ENCODE measurements around the gene SSH2.

The SSH2 gene

DNA sequence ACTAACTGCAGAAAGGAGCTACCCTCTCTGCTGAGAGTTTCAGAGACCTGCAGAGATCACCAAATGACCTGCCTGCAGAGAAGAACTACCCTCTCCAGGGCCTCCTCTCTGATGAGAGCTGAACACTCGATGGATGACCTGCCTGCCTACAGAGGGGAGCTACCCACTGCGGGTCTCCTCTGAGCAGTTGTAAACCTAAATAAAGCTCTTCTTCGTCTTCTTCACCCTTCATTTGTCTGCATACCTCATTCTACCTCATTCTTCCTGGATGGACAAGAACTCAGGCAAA lies 24.2 kb downstream of the SSH2 start:
- ATAC-seq = no peak
- TF ChIP-seq, protein P1, sequence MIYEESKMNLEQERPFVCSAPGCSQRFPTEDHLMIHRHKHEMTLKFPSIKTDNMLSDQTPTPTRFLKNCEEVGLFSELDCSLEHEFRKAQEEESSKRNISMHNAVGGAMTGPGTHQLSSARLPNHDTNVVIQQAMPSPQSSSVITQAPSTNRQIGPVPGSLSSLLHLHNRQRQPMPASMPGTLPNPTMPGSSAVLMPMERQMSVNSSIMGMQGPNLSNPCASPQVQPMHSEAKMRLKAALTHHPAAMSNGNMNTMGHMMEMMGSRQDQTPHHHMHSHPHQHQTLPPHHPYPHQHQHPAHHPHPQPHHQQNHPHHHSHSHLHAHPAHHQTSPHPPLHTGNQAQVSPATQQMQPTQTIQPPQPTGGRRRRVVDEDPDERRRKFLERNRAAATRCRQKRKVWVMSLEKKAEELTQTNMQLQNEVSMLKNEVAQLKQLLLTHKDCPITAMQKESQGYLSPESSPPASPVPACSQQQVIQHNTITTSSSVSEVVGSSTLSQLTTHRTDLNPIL (CRISPR knock-in tag; IDR thresholded peaks at IDR 0.05; ENCODE audit: low read depth) = no peak
- TF ChIP-seq, protein P2, sequence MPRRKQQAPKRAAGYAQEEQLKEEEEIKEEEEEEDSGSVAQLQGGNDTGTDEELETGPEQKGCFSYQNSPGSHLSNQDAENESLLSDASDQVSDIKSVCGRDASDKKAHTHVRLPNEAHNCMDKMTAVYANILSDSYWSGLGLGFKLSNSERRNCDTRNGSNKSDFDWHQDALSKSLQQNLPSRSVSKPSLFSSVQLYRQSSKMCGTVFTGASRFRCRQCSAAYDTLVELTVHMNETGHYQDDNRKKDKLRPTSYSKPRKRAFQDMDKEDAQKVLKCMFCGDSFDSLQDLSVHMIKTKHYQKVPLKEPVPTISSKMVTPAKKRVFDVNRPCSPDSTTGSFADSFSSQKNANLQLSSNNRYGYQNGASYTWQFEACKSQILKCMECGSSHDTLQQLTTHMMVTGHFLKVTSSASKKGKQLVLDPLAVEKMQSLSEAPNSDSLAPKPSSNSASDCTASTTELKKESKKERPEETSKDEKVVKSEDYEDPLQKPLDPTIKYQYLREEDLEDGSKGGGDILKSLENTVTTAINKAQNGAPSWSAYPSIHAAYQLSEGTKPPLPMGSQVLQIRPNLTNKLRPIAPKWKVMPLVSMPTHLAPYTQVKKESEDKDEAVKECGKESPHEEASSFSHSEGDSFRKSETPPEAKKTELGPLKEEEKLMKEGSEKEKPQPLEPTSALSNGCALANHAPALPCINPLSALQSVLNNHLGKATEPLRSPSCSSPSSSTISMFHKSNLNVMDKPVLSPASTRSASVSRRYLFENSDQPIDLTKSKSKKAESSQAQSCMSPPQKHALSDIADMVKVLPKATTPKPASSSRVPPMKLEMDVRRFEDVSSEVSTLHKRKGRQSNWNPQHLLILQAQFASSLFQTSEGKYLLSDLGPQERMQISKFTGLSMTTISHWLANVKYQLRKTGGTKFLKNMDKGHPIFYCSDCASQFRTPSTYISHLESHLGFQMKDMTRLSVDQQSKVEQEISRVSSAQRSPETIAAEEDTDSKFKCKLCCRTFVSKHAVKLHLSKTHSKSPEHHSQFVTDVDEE (CRISPR knock-in tag; IDR thresholded peaks at IDR 0.05) = no peak
- TF ChIP-seq ARNTL (CRISPR knock-in tag; IDR thresholded peaks at IDR 0.05; ENCODE audit: borderline replicate concordance, low read depth) (no peak), ESRRG (CRISPR knock-in tag; IDR thresholded peaks at IDR 0.05) (no peak), TOX (CRISPR knock-in tag; IDR thresholded peaks at IDR 0.05; ENCODE audit: borderline replicate concordance) (no peak), RARB (CRISPR knock-in tag; IDR thresholded peaks at IDR 0.05) (no peak), GLIS3 (CRISPR knock-in tag; IDR thresholded peaks at IDR 0.05) (no peak), ZNF565 (CRISPR knock-in tag; conservative IDR thresholded peaks at IDR 0.05; ENCODE audit: low read depth) (no peak), ZNF70 (CRISPR knock-in tag; IDR thresholded peaks at IDR 0.05) (no peak), ISL1 (CRISPR knock-in tag; IDR thresholded peaks at IDR 0.05) (no peak)
- TF ChIP-seq, protein P3, sequence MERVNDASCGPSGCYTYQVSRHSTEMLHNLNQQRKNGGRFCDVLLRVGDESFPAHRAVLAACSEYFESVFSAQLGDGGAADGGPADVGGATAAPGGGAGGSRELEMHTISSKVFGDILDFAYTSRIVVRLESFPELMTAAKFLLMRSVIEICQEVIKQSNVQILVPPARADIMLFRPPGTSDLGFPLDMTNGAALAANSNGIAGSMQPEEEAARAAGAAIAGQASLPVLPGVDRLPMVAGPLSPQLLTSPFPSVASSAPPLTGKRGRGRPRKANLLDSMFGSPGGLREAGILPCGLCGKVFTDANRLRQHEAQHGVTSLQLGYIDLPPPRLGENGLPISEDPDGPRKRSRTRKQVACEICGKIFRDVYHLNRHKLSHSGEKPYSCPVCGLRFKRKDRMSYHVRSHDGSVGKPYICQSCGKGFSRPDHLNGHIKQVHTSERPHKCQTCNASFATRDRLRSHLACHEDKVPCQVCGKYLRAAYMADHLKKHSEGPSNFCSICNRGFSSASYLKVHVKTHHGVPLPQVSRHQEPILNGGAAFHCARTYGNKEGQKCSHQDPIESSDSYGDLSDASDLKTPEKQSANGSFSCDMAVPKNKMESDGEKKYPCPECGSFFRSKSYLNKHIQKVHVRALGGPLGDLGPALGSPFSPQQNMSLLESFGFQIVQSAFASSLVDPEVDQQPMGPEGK (CRISPR knock-in tag; IDR thresholded peaks at IDR 0.05; ENCODE audit: borderline replicate concordance) = no peak

DNA sequence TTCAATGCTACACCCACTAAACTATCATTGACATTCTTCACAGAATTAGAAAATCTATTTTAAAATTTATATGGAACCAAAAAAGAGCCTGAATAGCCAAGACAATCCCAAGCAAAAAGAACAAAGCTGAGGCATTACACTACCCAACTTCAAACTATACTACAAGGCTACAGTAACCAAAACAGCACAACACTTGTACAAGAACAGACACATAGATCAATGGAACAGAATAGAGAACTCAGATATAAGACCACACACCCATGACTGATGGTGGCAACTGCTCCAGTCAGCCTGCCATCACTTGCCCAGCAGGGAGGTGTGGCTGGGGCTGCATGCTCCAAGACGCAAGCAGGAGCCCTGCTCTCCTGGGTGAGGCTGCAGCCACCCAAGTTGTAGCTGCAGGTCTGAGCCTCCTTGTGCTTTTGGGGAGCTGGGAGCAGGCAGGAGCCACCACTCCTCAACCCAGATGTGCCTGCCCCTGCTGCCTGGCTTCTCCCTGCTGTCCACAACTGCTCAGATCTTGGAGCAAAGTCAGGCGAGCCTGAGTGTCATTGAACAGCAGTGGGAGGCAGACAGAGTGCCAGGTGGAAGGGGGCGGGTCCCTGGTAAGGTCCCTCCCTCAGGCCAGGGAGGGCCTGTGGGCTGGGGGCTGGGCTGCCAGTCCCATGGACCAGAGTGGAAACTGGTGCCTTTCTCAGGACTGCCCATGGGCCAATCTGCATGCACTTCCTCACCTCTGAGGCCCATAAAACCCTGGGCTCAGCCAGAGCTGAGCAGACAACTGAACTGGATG lies 24.7 kb downstream of the SSH2 start:
- no peak for ATAC-seq

More for the DNA sequence above, 24.7 kb downstream of the SSH2 start:
- no peak for TF ChIP-seq GLIS3 (CRISPR knock-in tag; IDR thresholded peaks at IDR 0.05)
- no peak for TF ChIP-seq ZFP3 (CRISPR knock-in tag; IDR thresholded peaks at IDR 0.05)
- TF ChIP-seq, protein P2 (CRISPR knock-in tag; IDR thresholded peaks at IDR 0.05) = no peak
- TF ChIP-seq ZFP30 (CRISPR knock-in tag; IDR thresholded peaks at IDR 0.05) = no peak
- no peak for TF ChIP-seq ZNF565 (CRISPR knock-in tag; conservative IDR thresholded peaks at IDR 0.05; ENCODE audit: low read depth)
- no peak for TF ChIP-seq PPARA (CRISPR knock-in tag; IDR thresholded peaks at IDR 0.05; ENCODE audit: borderline replicate concordance)
- TF ChIP-seq, protein P1 (CRISPR knock-in tag; IDR thresholded peaks at IDR 0.05; ENCODE audit: low read depth) = no peak
- no peak for TF ChIP-seq SNAI2 (CRISPR knock-in tag; IDR thresholded peaks at IDR 0.05)
- TF ChIP-seq ISL1 (CRISPR knock-in tag; IDR thresholded peaks at IDR 0.05) = no peak
- no peak for TF ChIP-seq TOX (CRISPR knock-in tag; IDR thresholded peaks at IDR 0.05; ENCODE audit: borderline replicate concordance)
- TF ChIP-seq, protein P4, sequence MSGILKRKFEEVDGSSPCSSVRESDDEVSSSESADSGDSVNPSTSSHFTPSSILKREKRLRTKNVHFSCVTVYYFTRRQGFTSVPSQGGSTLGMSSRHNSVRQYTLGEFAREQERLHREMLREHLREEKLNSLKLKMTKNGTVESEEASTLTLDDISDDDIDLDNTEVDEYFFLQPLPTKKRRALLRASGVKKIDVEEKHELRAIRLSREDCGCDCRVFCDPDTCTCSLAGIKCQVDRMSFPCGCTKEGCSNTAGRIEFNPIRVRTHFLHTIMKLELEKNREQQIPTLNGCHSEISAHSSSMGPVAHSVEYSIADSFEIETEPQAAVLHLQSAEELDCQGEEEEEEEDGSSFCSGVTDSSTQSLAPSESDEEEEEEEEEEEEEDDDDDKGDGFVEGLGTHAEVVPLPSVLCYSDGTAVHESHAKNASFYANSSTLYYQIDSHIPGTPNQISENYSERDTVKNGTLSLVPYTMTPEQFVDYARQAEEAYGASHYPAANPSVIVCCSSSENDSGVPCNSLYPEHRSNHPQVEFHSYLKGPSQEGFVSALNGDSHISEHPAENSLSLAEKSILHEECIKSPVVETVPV (CRISPR knock-in tag; IDR thresholded peaks at IDR 0.05) = no peak
- no peak for TF ChIP-seq ZC3H10 (CRISPR knock-in tag; IDR thresholded peaks at IDR 0.05)
- TF ChIP-seq, protein P3 (CRISPR knock-in tag; IDR thresholded peaks at IDR 0.05; ENCODE audit: borderline replicate concordance) = no peak
- no peak for TF ChIP-seq CSDC2 (CRISPR knock-in tag; IDR thresholded peaks at IDR 0.05)
- no peak for TF ChIP-seq ESRRG (CRISPR knock-in tag; IDR thresholded peaks at IDR 0.05)
- no peak for TF ChIP-seq ZNF70 (CRISPR knock-in tag; IDR thresholded peaks at IDR 0.05)
